B cell (primary cell): ENCODE data around the gene CDS1. TPM values are rescaled to one million over a fixed set of nuclear protein-coding genes. Genes with fewer than 3 reads are reported as not detected.

Source experiments
- ATAC-seq: fragments of 200-7000 bp; cut with Tn5 transposase; one replicate; pipeline ENCODE4 v1.10.0; 2021; ENCODE audit warnings: low read depth, mild to moderate bottlenecking, moderate number of reproducible peaks, moderate library complexity
- CTCF ChIA-PET: fragments of 350-600 bp; sonication (Branson Sonifier 250); formaldehyde crosslinking; loops from one replicate; lab custom pipeline; 2021; ENCODE audit warnings: antibody characterized with exemption, inconsistent platforms; lab: Charles Lee
- POLR2A ChIA-PET: fragments of 350-600 bp; sonication (Branson Sonifier 250); formaldehyde crosslinking; loops from one replicate; lab custom pipeline; 2021; ENCODE audit warnings: antibody characterized with exemption; lab: Charles Lee
- DNase-seq: peaks from one replicate; pipeline ENCODE4 v3.0.0; 2013
- H2AFZ ChIP-seq: 2 replicates; pipeline ENCODE4 v1.6.1; 2012; ENCODE audit warnings: mild to moderate bottlenecking, low read depth, low read length; ENCODE audit not compliant: insufficient read depth, poor library complexity, severe bottlenecking
- H3K27ac ChIP-seq, 2 donors: 1 replicate in 1 of 2; 2 replicates in 1 of 2; pipeline ENCODE4 v1.5.1; 2012 to 2013; ENCODE audit warnings: low read length in 2 of 2, mild to moderate bottlenecking in 2 of 2, moderate library complexity in 1 of 2
- H3K27me3 ChIP-seq, 4 experiments: fragments of 200-600 bp in 1 of 4; sonication (generic) in 1 of 4; replicated peaks in 1 of 4; 1 replicate in 2 of 4; 2 replicates in 2 of 4; pipeline versions ENCODE4 v1.6.1 to v1.7.0; 2013 to 2016; ENCODE audit warnings: low read length in 3 of 4, mild to moderate bottlenecking in 2 of 4, mixed read lengths in 1 of 4, moderate library complexity in 1 of 4; ENCODE audit not compliant: insufficient read depth in 4 of 4, control insufficient read depth in 3 of 4; ENCODE audit errors: control extremely low read depth in 1 of 4
- H3K36me3 ChIP-seq, 2 experiments: replicated peaks in 1 of 2; 1 replicate in 1 of 2; 2 replicates in 1 of 2; pipeline versions ENCODE4 v1.6.1 to v1.7.1; 2013; ENCODE audit warnings: low read length in 1 of 2; ENCODE audit not compliant: insufficient read depth in 2 of 2, control insufficient read depth in 1 of 2; ENCODE audit errors: control extremely low read depth in 1 of 2, extremely low read depth in 1 of 2
- H3K4me1 ChIP-seq, 2 donors: fragments of 200-600 bp in 1 of 2; sonication (generic) in 1 of 2; 1 replicate in 1 of 2; 2 replicates in 1 of 2; pipeline versions ENCODE4 v1.5.1 to v1.6.1; 2013 to 2017; ENCODE audit warnings: low read length in 2 of 2; ENCODE audit not compliant: control insufficient read depth in 2 of 2, insufficient read depth in 2 of 2
- H3K4me2 ChIP-seq: replicated peaks from 2 replicates; pipeline ENCODE3; 2012; ENCODE audit warnings: mild to moderate bottlenecking, low read depth, low read length; ENCODE audit not compliant: poor library complexity, severe bottlenecking
- H3K4me3 ChIP-seq, 5 experiments: fragments of 200-600 bp in 1 of 5; sonication (generic) in 1 of 5; 1 replicate in 3 of 5; 2 replicates in 2 of 5; pipeline versions ENCODE4 v1.5.1 to v1.7.0; 2011 to 2016; ENCODE audit warnings: low read length in 4 of 5, mild to moderate bottlenecking in 4 of 5, low read depth in 2 of 5, control low read depth in 1 of 5, moderate library complexity in 1 of 5; ENCODE audit not compliant: insufficient read depth in 1 of 5; ENCODE audit errors: control extremely low read depth in 1 of 5, extremely low read depth in 1 of 5
- H3K79me2 ChIP-seq: fragments of 200-600 bp; sonication (generic); one replicate; pipeline ENCODE4 v1.6.0; 2016; ENCODE audit warnings: low read length; ENCODE audit not compliant: control insufficient read depth, insufficient read depth
- H3K9ac ChIP-seq: fragments of 200-600 bp; sonication (generic); 2 replicates; pipeline ENCODE4 v1.6.1; 2017; ENCODE audit warnings: mild to moderate bottlenecking, low read length, moderate library complexity
- H3K9me3 ChIP-seq, 3 donors: one replicate each; pipeline versions ENCODE4 v1.6.1 to v1.7.1; 2013; ENCODE audit warnings: low read length in 2 of 3; ENCODE audit not compliant: control insufficient read depth in 2 of 3, insufficient read depth in 1 of 3; ENCODE audit errors: control extremely low read depth in 1 of 3
- H4K20me1 ChIP-seq: 2 replicates; pipeline ENCODE4 v1.6.0; 2012; ENCODE audit warnings: mild to moderate bottlenecking, low read length; ENCODE audit not compliant: insufficient read depth, control insufficient read depth, poor library complexity, severe bottlenecking
- H3K27ac Mint-ChIP-seq: one replicate; pipeline ENCODE4 v1.8.0; 2021; ENCODE audit warnings: mixed read lengths
- H3K27me3 Mint-ChIP-seq: one replicate; pipeline ENCODE4 v1.8.0; 2021; ENCODE audit warnings: mixed read lengths
- H3K4me1 Mint-ChIP-seq: one replicate; pipeline ENCODE4 v1.8.0; 2021; ENCODE audit warnings: mixed read lengths
- H3K4me3 Mint-ChIP-seq: one replicate; pipeline ENCODE4 v1.8.0; 2021; ENCODE audit warnings: mixed read lengths
- H3K9me3 Mint-ChIP-seq: one replicate; pipeline ENCODE4 v1.8.0; 2022; ENCODE audit warnings: mixed read lengths; ENCODE audit not compliant: insufficient read depth
- CTCF ChIP-seq: fragments of 200-600 bp; IDR thresholded peaks from one replicate; pipeline ENCODE4 v1.8.0; 2022; ENCODE audit warnings: antibody characterized with exemption, mild to moderate bottlenecking
- EZH2 ChIP-seq: IDR thresholded peaks from 2 replicates; pipeline ENCODE4 v1.6.1; 2012; ENCODE audit warnings: borderline replicate concordance, low read depth, mild to moderate bottlenecking, moderate library complexity, low read length; ENCODE audit not compliant: insufficient read depth, poor library complexity, severe bottlenecking
- WGBS: methylation state at CpG from one replicate; pipeline ENCODE4 v1.1.5; 2013; ENCODE audit warnings: missing lambda C conversion rate; ENCODE audit not compliant: insufficient coverage; 5-methylcytosine and 5-hydroxymethylcytosine counted together
- intact Hi-C: fragments of 100-400 bp; cut with micrococcal nuclease; formaldehyde crosslinking; loops from one replicate; pipeline ENCODE4 v1.10.0; 2022
- polyA plus RNA-seq: library from polyadenylated mRNA; depleted of rRNA; stranded (reverse); fragments of >200 nt; gene quantifications from 2 replicates; pipeline ENCODE4 v1.2.3, GENCODE V29; 2012
- total RNA-seq, 2 donors: library from RNA; stranded (reverse); fragments of 120-200 nt in 1 of 2; gene quantifications; 1 replicate in 1 of 2; 2 replicates in 1 of 2; pipeline versions ENCODE4 v1.2.3 to v1.2.4, GENCODE V29; 2013 to 2022

The CDS1 gene
- total and polyA plus RNA-seq, 2 donors (not counting 1 experiment from before 2014, with no cell fraction given), result 0.03 to 0.15 TPM

GRCh38 chr4:84697159-84697558 lies 114.2 kb downstream of the CDS1 start:
- H3K27ac ChIP-seq, result no peak overlapping the region
- Mint-ChIP-seq H3K9me3 (no peaks in the 10 kb centered on the region), H3K27ac (no peak overlapping the region), H3K27me3 (no peaks in the 10 kb centered on the region), H3K4me1 (no peaks in the 10 kb centered on the region), H3K4me3 (no peak overlapping the region)
- H3K4me1 ChIP-seq, result no peaks in the 10 kb centered on the region
- peaks cover 0 to 5% (median 0%) of the 10 kb centered on the region in 3 donors for H3K9me3 ChIP-seq
- ChIA-PET CTCF (no interaction called here), POLR2A (no interaction called here)
- WGBS, result no CpG with 5 or more reads among the region's 2 CpGs
- no peak overlapping the region for H2AFZ ChIP-seq
- TF ChIP-seq CTCF, result no peak
- H3K4me3 ChIP-seq, result no peak overlapping the region
- no peak overlapping the region for H3K4me2 ChIP-seq
- no peaks in the 10 kb centered on the region for H3K27me3 ChIP-seq
- H4K20me1 ChIP-seq, result no peaks in the 10 kb centered on the region
- no peaks in the 10 kb centered on the region for H3K36me3 ChIP-seq
- DNase-seq (no peak), ATAC-seq (no peak)
- H3K79me2 ChIP-seq, result no peaks in the 10 kb centered on the region
- intact Hi-C loops, result no loop called here
- H3K9ac ChIP-seq, result no peak overlapping the region

- Histone ChIP-seq H3K27me3 (no peaks in the 10 kb centered on the region), H3K27ac (no peak overlapping the region), H3K4me3 (no peak overlapping the region), H3K4me2 (no peak overlapping the region), H3K9ac (no peak overlapping the region), H3K9me3 (peaks cover 0 to 5% (median 0%) of the 10 kb centered on the region in 3 donors), H2AFZ (no peak overlapping the region), H3K4me1 (no peaks in the 10 kb centered on the region), H4K20me1 (no peaks in the 10 kb centered on the region), H3K36me3 (no peaks in the 10 kb centered on the region), H3K79me2 (no peaks in the 10 kb centered on the region)
- no peaks in the 10 kb centered on the region for H3K9me3 Mint-ChIP-seq
- DNase-seq (no peak), ATAC-seq (no peak)
- no peaks in the 10 kb centered on the region for H3K27me3 Mint-ChIP-seq
- H3K4me3 Mint-ChIP-seq, result no peak overlapping the region
- intact Hi-C loops, result no loop called here
- CTCF ChIA-PET, result no interaction called here
- no peaks in the 10 kb centered on the region for H3K4me1 Mint-ChIP-seq
- TF ChIP-seq EZH2 (no peak), CTCF (no peak)
- no peak overlapping the region for H3K27ac Mint-ChIP-seq
- WGBS, result no CpG with 5 or more reads among the region's 4 CpGs
- POLR2A ChIA-PET, result no interaction called here
These were observed 114.8 kb downstream of the CDS1 start for GRCh38 chr4:84697615-84698201.
